CD4-positive, alpha-beta T cell treated with Interleukin-21 for 1 hour (primary cell): Measurements from ENCODE around the gene PPP2R5E.
A peak's percentile ranks its signal among the peaks of the same experiment; 100 is the strongest.
"Not testable (repeated sequence)": the region's sequence is repeated elsewhere in the genome, so short reads cannot be mapped to it uniquely, and the experiment has no call there.

ENCODE experiments used
- DNase-seq: peaks from one replicate; pipeline ENCODE4 v3.0.0-alpha.2; 2020

PPP2R5E gene

DNA sequence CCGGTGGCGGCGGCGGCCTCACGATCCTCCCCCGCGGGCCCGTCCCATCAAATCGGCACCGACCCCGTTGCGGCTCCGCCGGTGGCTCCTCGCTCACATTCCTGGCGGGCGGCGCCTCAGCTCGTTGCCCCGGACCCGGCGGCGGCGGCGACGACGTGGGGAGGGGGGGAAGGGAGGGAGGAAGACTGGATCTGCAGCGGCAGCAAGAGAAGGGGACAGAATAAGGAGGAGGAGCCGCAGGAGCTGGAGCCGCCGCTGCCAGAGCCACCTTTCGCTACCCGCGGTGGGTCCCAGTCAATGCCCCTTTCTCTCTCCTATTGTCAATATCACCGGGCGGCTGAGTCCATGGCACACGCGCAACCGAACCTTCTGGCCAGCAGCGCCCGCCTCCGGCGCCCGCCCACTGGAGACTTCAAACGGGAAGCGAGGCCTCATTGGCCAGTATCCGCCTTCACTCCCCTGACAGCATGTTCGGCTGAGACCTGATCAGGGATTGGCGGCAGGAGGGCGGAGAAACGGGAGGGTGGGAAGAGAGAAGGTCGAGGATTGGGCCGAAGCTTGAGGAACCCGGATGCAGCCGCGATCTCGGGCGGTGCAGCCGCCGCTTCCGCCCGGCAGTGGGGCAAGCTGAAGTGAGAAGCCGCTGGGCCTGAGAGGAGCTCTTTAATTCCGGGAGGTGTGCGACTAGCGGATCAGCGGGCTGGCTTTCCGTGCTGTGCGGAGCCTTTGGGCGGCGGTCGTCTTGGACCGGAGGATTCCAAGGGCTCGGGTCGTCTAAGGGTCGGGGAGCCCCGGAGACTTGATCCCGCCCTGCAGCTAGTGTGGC is at the start of gene PPP2R5E:
PPP2R5E (minus strand) TSS at position 378 of the 826 bp plus-strand sequence. CDS start 3,692 bp downstream, outside the sequence.
- DNase-seq, result peak; percentile 99

DNA sequence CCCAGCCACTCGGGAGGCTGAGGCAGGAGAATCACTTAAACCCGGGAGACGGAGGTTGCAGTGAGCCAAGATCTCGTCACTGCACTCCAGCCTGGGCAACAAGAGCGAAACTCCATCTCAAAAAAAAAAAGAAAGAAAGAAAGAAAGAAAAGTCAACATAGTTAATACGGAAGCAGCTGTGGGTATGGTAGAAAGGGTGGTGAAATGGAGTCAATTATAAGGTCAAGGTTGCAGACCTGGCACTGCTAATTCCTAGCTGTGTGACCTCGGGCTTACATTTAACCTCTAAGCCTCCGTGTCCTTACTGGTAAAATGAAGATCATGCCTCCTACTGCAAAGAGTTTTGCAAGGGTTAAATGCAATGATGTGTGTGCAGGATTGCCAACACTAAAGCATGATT is 39.9 kb upstream of the PPP2R5E start:
- not testable (repeated sequence) for DNase-seq

GRCh38 chr14:63581491-63581890 is 38.3 kb upstream of the PPP2R5E start:
- no peak for DNase-seq

GRCh38 chr14:63578300-63578699 is 35.1 kb upstream of the PPP2R5E start:
- no peak for DNase-seq

DNA sequence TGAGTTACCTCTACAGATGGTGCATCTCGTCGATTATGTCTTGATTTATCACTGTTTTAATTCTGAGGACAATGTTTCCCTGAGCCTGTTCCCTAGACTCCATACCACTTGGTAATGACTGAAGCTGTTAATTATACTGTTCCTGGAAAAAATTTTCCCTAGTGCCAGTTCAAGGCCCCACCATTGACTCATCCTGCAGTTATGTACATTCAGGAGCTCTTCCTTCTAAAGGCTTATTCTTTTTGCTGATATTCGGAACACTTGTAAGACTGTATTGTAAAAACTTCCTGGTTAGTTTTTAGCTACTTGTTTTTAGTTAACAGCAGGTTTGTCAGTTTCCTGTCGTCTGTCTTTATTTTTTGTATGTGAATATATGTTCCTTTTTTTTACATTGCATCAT is 30.4 kb upstream of the PPP2R5E start:
- no peak for DNase-seq

DNA sequence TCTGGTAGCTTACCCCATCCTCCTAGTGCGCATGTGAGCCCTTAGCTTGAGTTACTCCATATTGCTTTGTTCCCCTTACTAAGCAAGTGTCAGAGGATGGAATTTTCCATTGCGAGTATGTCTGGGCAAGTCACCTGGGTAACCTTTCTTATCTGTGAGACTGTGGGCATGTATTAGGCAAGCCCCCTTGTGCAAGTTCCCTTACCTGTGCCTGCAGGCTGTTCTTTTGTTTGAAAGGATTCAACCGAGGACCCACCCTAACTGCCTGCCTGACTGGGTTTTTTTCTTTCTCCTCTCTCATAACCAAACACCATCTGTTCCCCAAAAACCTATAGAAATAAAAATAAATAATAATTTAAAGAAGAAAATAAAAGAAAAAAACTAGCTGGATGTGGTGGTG is 22.3 kb upstream of the PPP2R5E start:
- DNase-seq, result no peak

GRCh38 chr14:63564318-63564717 is 21.1 kb upstream of the PPP2R5E start:
- no peak for DNase-seq

GRCh38 chr14:63563370-63564026 is 20.3 kb upstream of the PPP2R5E start:
- no peak for DNase-seq

DNA sequence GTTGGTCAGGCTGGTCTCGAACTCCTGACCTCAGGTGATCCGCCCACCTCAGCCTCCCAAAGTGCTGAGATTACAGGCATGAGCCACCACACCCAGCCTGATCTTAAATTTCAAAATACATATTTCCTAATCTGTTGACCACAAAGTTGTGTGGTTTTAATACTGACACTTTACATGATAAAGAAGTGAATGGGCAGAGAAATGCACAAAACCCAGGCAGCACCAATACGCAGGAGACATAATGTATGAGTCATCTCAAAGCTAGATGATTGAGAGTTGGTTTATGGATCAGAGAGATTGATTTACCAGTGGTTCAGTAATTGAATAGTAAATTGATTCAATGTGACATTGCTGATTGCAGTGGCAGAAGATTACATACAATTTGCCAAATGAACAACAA is 19.2 kb upstream of the PPP2R5E start:
- no peak for DNase-seq

- no peak for DNase-seq
Measured at GRCh38 chr14:63555572-63555971, 12.4 kb upstream of the PPP2R5E start.

- DNase-seq, result no peak
Measured at GRCh38 chr14:63551332-63551731, 8.2 kb upstream of the PPP2R5E start.

- DNase-seq, result no peak
Measured at GRCh38 chr14:63547798-63548335, 4.7 kb upstream of the PPP2R5E start.

- no peak for DNase-seq
Measured at GRCh38 chr14:63545431-63545830, 2.3 kb upstream of the PPP2R5E start.

DNA sequence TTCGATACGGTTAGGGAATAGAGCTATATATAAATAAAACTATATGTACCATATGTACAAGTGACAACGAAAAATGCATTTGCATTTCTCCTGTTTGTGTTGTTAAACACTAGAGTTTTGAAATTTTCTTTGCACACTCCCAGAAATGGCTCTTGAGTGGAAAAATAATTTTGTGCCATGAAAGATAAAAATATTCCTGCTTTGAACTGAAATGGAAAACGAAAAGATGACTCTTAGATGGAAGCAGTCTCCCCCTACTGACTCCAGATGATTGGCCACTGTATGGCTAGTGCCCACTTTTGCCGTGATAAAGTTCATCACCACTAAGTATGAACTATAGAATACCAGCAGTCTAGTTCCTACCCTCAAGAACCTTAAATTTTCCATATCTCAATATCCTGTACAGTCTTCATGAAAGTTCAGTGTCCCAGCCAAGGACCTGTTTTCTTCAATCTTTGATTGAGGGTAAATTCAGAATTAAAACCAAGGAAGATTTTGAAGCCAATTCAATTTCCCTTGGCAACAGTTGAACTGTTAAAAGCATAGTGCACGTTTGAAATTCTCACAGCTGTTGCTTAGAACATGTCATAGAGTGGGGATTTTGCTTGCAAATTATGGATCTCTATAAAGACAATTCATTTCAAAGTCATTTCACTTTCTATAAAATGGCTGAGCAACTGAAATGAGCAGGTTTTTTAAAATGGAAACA is 1.6 kb upstream of the PPP2R5E start:
- no peak for DNase-seq

DNA sequence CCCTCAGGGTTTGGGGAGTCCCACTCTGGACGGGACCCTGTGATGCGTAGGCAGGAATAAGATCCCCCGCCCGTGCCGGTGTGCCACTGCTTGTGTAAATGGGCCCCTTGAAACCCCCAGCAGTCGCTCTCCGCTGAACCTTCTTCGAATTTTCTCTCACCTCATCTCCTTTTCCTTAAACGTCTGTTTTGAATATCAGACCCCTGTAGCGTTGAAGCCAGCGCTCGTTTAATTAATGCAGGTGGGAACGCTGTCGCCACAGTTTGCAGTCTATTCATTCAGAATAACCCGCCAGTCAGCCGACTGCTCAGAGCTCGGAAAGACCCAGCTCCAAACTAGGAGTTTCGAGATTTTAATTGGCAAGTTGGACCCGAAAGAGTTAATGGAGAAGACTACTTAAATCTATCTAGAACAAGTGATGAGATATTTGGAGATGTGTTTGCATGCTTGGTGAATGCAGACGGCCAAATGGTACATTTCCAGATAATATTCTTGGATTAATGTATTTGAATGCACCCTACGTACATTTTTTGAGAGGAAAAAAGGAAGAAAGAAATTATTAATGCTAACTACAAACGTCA is 739 bp upstream of the PPP2R5E start:
- DNase-seq, result no peak

DNA sequence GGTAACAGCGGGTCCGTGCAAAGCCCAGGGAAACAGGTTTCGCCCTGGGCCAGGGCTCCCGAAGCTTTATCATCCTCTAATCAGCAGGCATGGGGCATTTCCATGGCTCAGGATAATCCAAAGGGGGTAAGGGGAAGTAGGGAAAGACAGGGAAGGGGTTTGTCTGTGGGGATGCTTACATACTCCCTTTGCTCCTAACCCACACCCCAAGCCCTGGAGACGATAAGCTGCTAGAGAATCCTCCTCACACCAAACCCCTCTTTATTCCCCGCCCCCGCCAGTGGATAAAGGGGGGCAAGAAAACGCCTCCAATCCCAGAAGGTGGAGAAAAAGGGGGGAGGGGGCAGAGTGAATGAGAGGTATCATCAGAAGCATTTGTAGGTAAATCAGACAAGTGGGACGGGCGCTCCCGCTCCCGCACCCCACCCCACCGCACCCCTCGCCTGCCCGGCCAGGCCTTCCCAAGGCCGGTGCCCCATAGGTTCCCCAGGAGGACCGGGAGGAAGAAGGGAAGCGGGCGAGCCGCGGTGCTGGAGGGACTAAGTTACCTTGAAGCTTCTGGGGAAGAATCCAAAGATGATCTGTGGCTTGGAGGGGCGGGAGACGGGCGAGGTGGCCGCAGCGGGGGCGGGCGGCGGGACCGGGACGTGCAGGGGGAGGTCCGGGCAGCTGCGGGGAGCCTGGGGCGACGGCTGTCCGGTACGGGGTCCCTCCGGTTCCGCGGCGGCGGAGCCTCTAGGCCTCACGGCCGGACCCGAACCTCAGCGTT is 762 bp downstream of the PPP2R5E start:
- DNase-seq, result no peak

- no peak for DNase-seq
Measured at GRCh38 chr14:63535918-63536317, 7.3 kb downstream of the PPP2R5E start.

DNA sequence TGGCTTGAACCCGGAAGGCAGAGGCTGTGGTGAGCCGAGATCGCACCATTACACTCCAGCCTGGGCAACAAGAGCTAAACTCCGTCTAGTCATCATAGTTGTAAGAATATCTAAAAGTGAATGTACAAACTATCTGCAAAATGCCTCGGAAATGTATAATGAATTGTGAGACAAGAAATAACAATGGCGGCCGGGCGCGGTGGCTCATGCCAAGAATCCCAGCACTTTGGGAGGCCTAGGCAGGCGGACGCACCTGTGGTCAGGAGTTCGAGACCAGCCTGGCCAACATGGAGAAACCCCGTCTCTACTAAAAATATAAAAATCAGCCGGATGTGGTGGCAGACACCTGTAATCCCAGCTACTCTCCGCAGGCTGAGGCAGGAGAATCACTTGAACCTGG is 9.7 kb downstream of the PPP2R5E start:
- DNase-seq, result no peak

DNA sequence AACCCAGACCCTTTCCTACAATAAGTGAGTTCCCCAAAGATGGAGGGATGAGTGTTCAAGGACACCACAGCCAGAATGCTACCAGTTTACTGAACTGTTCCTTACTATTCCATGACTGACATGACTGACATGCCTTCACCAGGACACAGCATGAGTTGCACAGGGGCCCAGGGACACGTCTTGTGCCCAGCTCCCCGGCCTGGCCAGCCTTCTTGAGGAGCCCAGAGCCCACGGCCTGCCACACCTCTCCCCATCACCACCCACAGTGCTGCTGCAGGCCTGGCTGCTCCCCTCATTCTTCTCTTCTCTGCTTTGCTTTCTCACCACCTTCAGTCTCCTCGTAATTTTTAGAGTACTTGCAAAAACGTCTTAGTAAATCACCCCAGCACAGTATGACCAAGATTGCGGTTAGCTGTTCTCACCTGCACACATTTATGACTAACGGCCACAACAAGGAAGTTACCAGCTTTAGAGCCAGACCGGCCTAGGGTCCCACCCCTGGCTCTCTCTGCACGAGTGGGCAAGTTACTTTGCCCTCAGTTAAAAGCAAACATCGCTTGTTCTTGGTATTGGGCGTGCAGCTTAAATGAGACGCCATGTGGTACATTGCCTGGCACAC is 18.5 kb downstream of the PPP2R5E start:
- peak; percentile 30 for DNase-seq

DNA sequence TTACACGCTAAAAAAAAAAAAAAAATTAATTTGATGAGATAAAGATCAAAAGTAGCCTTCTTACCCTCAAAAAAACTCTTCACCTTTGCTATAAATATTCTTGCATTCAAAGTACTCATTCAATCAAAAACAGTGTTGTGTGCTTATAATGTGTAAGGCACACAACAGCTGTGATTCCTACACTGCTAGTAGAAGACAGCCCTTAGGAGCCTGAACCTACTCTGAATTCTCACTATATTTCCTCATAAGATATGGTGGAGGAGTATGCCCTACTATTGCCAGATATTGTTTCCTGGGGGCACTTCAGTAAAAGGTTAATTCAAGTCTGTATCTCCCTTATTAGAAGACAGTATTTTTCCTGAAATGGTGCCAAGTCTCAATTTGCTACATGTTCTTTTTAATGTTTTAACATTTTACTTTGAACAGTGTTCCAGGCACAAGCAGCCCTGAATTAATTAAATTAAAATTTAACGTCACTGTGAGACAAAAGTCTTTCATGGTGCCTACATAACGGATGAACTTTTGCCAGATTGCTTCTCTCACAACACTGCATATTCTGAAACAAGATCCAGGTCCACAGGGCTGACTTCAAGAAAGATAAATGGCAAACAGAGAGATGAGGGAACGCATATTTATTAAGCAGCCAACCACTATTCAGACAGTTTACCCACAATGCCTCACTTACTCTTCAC is 19.3 kb downstream of the PPP2R5E start:
- DNase-seq, result no peak

GRCh38 chr14:63522511-63522910 is 20.7 kb downstream of the PPP2R5E start:
- DNase-seq, result not testable (repeated sequence)
